ENCODE data around the gene CYYR1. TPM values are rescaled to one million over a fixed set of nuclear protein-coding genes. Genes with fewer than 3 reads are reported as not detected.
"Not testable (repeated sequence)": the region's sequence is repeated elsewhere in the genome, so short reads cannot be mapped to it uniquely, and the experiment has no call there.

The CYYR1 gene
- total and polyA plus RNA-seq, 4 experiments from 2014 or later: not detected

DNA sequence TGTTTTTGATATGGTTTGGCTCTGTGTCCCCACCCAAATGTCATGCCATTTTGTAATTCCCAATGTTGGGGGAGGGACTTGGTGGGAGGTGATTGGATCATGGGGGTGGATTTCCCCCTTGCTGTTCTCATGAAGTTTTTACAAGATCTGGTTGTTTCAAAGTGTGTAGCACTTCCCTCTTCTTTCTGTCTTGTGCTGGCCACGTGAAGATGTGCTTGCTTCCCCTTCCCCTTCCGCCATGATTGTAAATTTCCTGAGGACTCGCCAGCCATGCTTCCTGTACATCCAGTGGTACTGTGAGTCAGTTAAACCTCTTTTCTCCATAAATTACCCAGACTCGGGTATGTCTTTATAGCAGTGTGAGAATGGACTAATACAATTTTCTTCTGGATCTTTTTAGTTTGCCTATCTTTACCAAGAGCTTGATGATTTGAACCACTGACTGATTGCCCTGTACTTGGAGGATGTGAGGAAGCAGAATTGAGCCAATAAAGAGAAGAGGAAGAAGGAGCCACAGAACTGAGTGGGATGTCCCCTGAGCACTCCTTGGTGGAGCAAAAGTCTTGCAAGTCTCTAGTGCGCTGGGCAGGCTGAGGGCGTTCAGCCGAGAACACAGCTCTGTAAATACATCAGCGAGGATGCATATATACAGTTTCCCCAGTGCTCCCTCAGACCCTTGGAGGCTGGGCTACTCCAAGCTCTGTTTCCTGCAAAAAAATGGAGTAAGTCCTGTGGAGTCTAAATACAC is 102.6 kb downstream of the CYYR1 start:
- Mint-ChIP-seq H3K27me3 (peaks cover 0 to 2% of the 10 kb centered on the region in 2 donors), H3K36me3 (no peaks in the 10 kb centered on the region), H3K4me1 (no peaks in the 10 kb centered on the region), H3K4me3 (no peak overlapping the region), H3K9me3 (peaks cover 0 to 2% (median 0%) of the 10 kb centered on the region in 8 donors), H3K27ac (no peak overlapping the region)
- Histone ChIP-seq H3K4me1 (ENCODE audit: insufficient read depth, low read length) (no peaks in the 10 kb centered on the region), H3K27me3 (ENCODE audit: insufficient read depth, low read length) (no peaks in the 10 kb centered on the region), H3K4me3 (ENCODE audit: low read length in 2 of 2) (no peak overlapping the region), H3K27ac (ENCODE audit: low read depth, low read length) (no peak overlapping the region), H3K9me3 (ENCODE audit: control insufficient read depth in 1 of 2, low read length in 2 of 2) (no peaks in the 10 kb centered on the region), H3K36me3 (ENCODE audit: insufficient read depth, low read length) (no peaks in the 10 kb centered on the region)
- intact Hi-C loops (cut with micrococcal nuclease): no loop called here
- ChIA-PET CTCF (ENCODE audit: partially characterized antibody) (no interaction called here), POLR2A (ENCODE audit: partially characterized antibody) (no interaction called here)
- no peak for DNase-seq

- Mint-ChIP-seq H3K27ac (no peak overlapping the region), H3K27me3 (peaks cover 0 to 2% of the 10 kb centered on the region in 2 donors), H3K36me3 (no peaks in the 10 kb centered on the region), H3K4me1 (no peaks in the 10 kb centered on the region), H3K4me3 (no peak overlapping the region), H3K9me3 (peaks cover 0 to 2% (median 0%) of the 10 kb centered on the region in 8 donors)
- H3K4me1 ChIP-seq (ENCODE audit: insufficient read depth, low read length): no peaks in the 10 kb centered on the region
- H3K4me3 ChIP-seq (ENCODE audit: low read length in 2 of 2): no peak overlapping the region
- no peaks in the 10 kb centered on the region for H3K36me3 ChIP-seq (ENCODE audit: insufficient read depth, low read length)
- POLR2A ChIA-PET (ENCODE audit: partially characterized antibody): no interaction called here
- intact Hi-C loops (cut with micrococcal nuclease): no loop called here
- DNase-seq: no peak
- H3K9me3 ChIP-seq (ENCODE audit: control insufficient read depth in 1 of 2, low read length in 2 of 2): no peaks in the 10 kb centered on the region
- CTCF ChIA-PET (ENCODE audit: partially characterized antibody): no interaction called here
- H3K27ac ChIP-seq (ENCODE audit: low read depth, low read length): no peak overlapping the region
- no peaks in the 10 kb centered on the region for H3K27me3 ChIP-seq (ENCODE audit: insufficient read depth, low read length)
These were observed 103.3 kb downstream of the CYYR1 start for GRCh38 chr21:26469789-26470188.

- Histone ChIP-seq H3K27me3 (ENCODE audit: insufficient read depth, low read length) (no peaks in the 10 kb centered on the region), H3K4me3 (ENCODE audit: low read length in 2 of 2) (no peak overlapping the region), H3K27ac (ENCODE audit: low read depth, low read length) (no peak overlapping the region), H3K4me1 (ENCODE audit: insufficient read depth, low read length) (no peaks in the 10 kb centered on the region), H3K36me3 (ENCODE audit: insufficient read depth, low read length) (no peaks in the 10 kb centered on the region), H3K9me3 (ENCODE audit: control insufficient read depth in 1 of 2, low read length in 2 of 2) (no peaks in the 10 kb centered on the region)
- no peaks in the 10 kb centered on the region for H3K36me3 Mint-ChIP-seq
- H3K27me3 Mint-ChIP-seq: peaks cover 0 to 2% of the 10 kb centered on the region in 2 donors
- intact Hi-C loops (cut with micrococcal nuclease): no loop called here
- no peak for DNase-seq
- ChIA-PET CTCF (ENCODE audit: partially characterized antibody) (no interaction called here), POLR2A (ENCODE audit: partially characterized antibody) (no interaction called here)
- peaks cover 0 to 4% (median 0%) of the 10 kb centered on the region in 8 donors for H3K9me3 Mint-ChIP-seq
- no peak overlapping the region for H3K4me3 Mint-ChIP-seq
- H3K4me1 Mint-ChIP-seq: no peaks in the 10 kb centered on the region
- no peak overlapping the region for H3K27ac Mint-ChIP-seq
These were observed 107.2 kb downstream of the CYYR1 start for GRCh38 chr21:26465916-26466315.

DNA sequence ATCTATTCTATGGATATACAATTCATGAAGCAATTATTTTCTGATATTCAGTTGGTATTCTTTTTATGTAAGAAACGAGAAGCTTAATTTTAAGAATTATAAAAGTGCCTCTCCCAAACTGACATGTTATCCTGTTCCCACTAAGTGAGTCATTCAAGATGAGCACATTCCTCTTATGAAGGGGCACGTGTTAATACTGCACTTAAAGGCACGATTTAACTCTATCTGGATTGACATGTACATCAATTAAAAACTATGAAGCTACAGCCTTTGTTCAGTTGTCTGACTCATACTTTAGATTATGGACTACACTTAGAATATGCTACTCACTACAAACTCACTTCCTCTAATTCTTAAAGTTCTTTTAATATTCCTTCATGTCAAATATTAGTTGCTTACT is 111.6 kb downstream of the CYYR1 start:
- Histone ChIP-seq H3K4me3 (ENCODE audit: low read length in 2 of 2) (no peak overlapping the region), H3K27me3 (ENCODE audit: insufficient read depth, low read length) (no peaks in the 10 kb centered on the region), H3K4me1 (ENCODE audit: insufficient read depth, low read length) (no peaks in the 10 kb centered on the region), H3K27ac (ENCODE audit: low read depth, low read length) (no peak overlapping the region), H3K9me3 (ENCODE audit: control insufficient read depth in 1 of 2, low read length in 2 of 2) (no peaks in the 10 kb centered on the region), H3K36me3 (ENCODE audit: insufficient read depth, low read length) (no peaks in the 10 kb centered on the region)
- Mint-ChIP-seq H3K27ac (no peak overlapping the region), H3K27me3 (no peaks in the 10 kb centered on the region), H3K9me3 (peaks cover 0 to 11% (median 3%) of the 10 kb centered on the region in 8 donors), H3K36me3 (no peaks in the 10 kb centered on the region), H3K4me3 (no peak overlapping the region), H3K4me1 (no peaks in the 10 kb centered on the region)
- intact Hi-C loops (cut with micrococcal nuclease): no loop called here
- no peak for DNase-seq
- CTCF ChIA-PET (ENCODE audit: partially characterized antibody): no interaction called here
- POLR2A ChIA-PET (ENCODE audit: partially characterized antibody): no interaction called here

DNA sequence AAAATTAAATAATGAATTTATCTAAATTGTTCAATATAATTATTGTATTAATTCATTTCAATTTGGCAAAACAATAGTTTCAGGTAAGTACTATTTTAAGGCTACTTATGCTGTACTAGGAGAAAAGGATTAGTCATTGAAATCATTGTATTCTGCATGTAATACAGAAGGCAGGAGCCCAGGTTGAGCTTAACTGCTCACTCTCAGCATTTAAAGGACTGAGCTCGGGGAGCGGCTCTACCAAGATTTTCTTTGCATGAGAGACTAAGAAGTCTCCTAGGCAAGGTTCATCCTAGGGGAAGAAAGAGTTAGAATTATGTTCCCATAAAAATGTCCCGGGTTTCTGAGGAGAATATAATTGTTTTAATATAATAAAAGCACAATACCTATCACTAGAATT is 112.5 kb downstream of the CYYR1 start:
- no peak overlapping the region for H3K27ac Mint-ChIP-seq
- H3K27me3 ChIP-seq (ENCODE audit: insufficient read depth, low read length): no peaks in the 10 kb centered on the region
- no peak overlapping the region for H3K4me3 ChIP-seq (ENCODE audit: low read length in 2 of 2)
- POLR2A ChIA-PET (ENCODE audit: partially characterized antibody): no interaction called here
- H3K4me1 Mint-ChIP-seq: no peaks in the 10 kb centered on the region
- no peaks in the 10 kb centered on the region for H3K9me3 ChIP-seq (ENCODE audit: control insufficient read depth in 1 of 2, low read length in 2 of 2)
- CTCF ChIA-PET (ENCODE audit: partially characterized antibody): no interaction called here
- H3K9me3 Mint-ChIP-seq: peaks cover 0 to 11% (median 3%) of the 10 kb centered on the region in 8 donors
- intact Hi-C loops (cut with micrococcal nuclease): no loop called here
- H3K36me3 Mint-ChIP-seq: no peaks in the 10 kb centered on the region
- H3K4me1 ChIP-seq (ENCODE audit: insufficient read depth, low read length): no peaks in the 10 kb centered on the region
- no peak for DNase-seq
- no peaks in the 10 kb centered on the region for H3K27me3 Mint-ChIP-seq
- no peaks in the 10 kb centered on the region for H3K36me3 ChIP-seq (ENCODE audit: insufficient read depth, low read length)
- H3K4me3 Mint-ChIP-seq: no peak overlapping the region
- H3K27ac ChIP-seq (ENCODE audit: low read depth, low read length): no peak overlapping the region

- DNase-seq; H3K36me3 ChIP-seq (ENCODE audit: insufficient read depth, low read length); H3K27me3 Mint-ChIP-seq; H3K4me1 Mint-ChIP-seq; H3K4me3 Mint-ChIP-seq; H3K27me3 ChIP-seq (ENCODE audit: insufficient read depth, low read length); H3K4me1 ChIP-seq (ENCODE audit: insufficient read depth, low read length); H3K27ac Mint-ChIP-seq; H3K27ac ChIP-seq (ENCODE audit: low read depth, low read length); H3K36me3 Mint-ChIP-seq; intact Hi-C loops (cut with micrococcal nuclease); H3K4me3 ChIP-seq (ENCODE audit: low read length in 2 of 2); CTCF ChIA-PET (ENCODE audit: partially characterized antibody); H3K9me3 ChIP-seq (ENCODE audit: control insufficient read depth in 1 of 2, low read length in 2 of 2); POLR2A ChIA-PET (ENCODE audit: partially characterized antibody): not testable (repeated sequence)
- H3K9me3 Mint-ChIP-seq: peaks cover 0 to 11% (median 3%) of the 10 kb centered on the region in 8 donors
These were observed 114.2 kb downstream of the CYYR1 start for GRCh38 chr21:26458854-26459253.

GRCh38 chr21:26457817-26458216 is 115.3 kb downstream of the CYYR1 start:
- Histone ChIP-seq H3K27me3 (ENCODE audit: insufficient read depth, low read length) (no peaks in the 10 kb centered on the region), H3K27ac (ENCODE audit: low read depth, low read length) (no peak overlapping the region), H3K4me1 (ENCODE audit: insufficient read depth, low read length) (no peaks in the 10 kb centered on the region), H3K9me3 (ENCODE audit: control insufficient read depth in 1 of 2, low read length in 2 of 2) (no peaks in the 10 kb centered on the region), H3K36me3 (ENCODE audit: insufficient read depth, low read length) (no peaks in the 10 kb centered on the region), H3K4me3 (ENCODE audit: low read length in 2 of 2) (no peak overlapping the region)
- ChIA-PET POLR2A (ENCODE audit: partially characterized antibody) (no interaction called here), CTCF (ENCODE audit: partially characterized antibody) (no interaction called here)
- Mint-ChIP-seq H3K27ac (no peak overlapping the region), H3K9me3 (peaks cover 0 to 11% (median 3%) of the 10 kb centered on the region in 8 donors), H3K4me3 (no peak overlapping the region), H3K36me3 (no peaks in the 10 kb centered on the region), H3K27me3 (no peaks in the 10 kb centered on the region), H3K4me1 (no peaks in the 10 kb centered on the region)
- no peak for DNase-seq
- intact Hi-C loops (cut with micrococcal nuclease): no loop called here

DNA sequence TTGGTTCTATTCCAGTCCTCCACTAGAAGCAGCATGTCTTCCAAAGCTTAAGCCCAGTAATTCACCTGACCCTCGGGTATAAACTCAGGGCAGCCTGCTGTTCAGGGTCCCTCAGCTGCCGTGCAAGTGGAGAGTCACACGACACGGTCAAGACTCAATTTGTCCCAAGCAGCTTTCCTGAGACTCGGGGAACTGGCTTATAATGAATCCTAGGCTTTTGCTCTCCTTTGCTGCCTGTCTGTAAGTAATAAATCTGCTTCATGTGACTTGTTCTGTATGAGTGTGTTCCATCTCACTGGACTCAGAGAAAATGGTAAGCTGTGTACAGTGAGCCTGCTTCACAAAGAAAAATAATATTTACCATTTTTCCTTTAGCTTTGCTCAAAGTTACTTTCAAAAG is 119.8 kb downstream of the CYYR1 start:
- POLR2A ChIA-PET (ENCODE audit: partially characterized antibody): no interaction called here
- no peaks in the 10 kb centered on the region for H3K4me1 ChIP-seq (ENCODE audit: insufficient read depth, low read length)

More for the DNA sequence above, 119.8 kb downstream of the CYYR1 start:
- peaks cover 0 to 5% (median under 1%) of the 10 kb centered on the region in 8 donors for H3K9me3 Mint-ChIP-seq
- H3K4me1 Mint-ChIP-seq: no peaks in the 10 kb centered on the region
- H3K36me3 Mint-ChIP-seq: no peaks in the 10 kb centered on the region
- no peaks in the 10 kb centered on the region for H3K9me3 ChIP-seq (ENCODE audit: control insufficient read depth in 1 of 2, low read length in 2 of 2)
- H3K27ac Mint-ChIP-seq: no peak overlapping the region
- no peak overlapping the region for H3K4me3 Mint-ChIP-seq
- intact Hi-C loops (cut with micrococcal nuclease): no loop called here
- H3K27me3 ChIP-seq (ENCODE audit: insufficient read depth, low read length): no peaks in the 10 kb centered on the region
- no peak for DNase-seq
- no peak overlapping the region for H3K27ac ChIP-seq (ENCODE audit: low read depth, low read length)
- no peak overlapping the region for H3K4me3 ChIP-seq (ENCODE audit: low read length in 2 of 2)
- CTCF ChIA-PET (ENCODE audit: partially characterized antibody): no interaction called here
- no peaks in the 10 kb centered on the region for H3K36me3 ChIP-seq (ENCODE audit: insufficient read depth, low read length)
- H3K27me3 Mint-ChIP-seq: no peaks in the 10 kb centered on the region

Measured in CD4-positive, alpha-beta memory T cell (primary cell).